DOHH2 (cell line): Measurements from ENCODE around the gene TXNRD2.

Source experiments
- CTCF ChIP-seq: fragments of 200-600 bp; sonication (generic); IDR thresholded peaks from one replicate; pipeline ENCODE4 v1.5.1; 2014; ENCODE audit warnings: antibody characterized with exemption, mild to moderate bottlenecking, low read depth, low read length; ENCODE audit not compliant: poor library complexity, severe bottlenecking
- EZH2phosphoT487 ChIP-seq: fragments of 200-600 bp; sonication (generic); IDR thresholded peaks from 2 replicates; pipeline ENCODE4 v1.6.1; 2017; ENCODE audit warnings: borderline replicate concordance, mild to moderate bottlenecking, antibody characterized with exemption, low read length, moderate library complexity, mixed read lengths

GRCh38 chr22:19984201-19984753 lies 42.7 kb upstream of the TXNRD2 start:
- TF ChIP-seq CTCF (no peak), EZH2phosphoT487 (no peak)
